ENCODE measurements around the gene KIAA0513.
"Not testable (repeated sequence)": the region's sequence is repeated elsewhere in the genome, so short reads cannot be mapped to it uniquely, and the experiment has no call there.

Gene KIAA0513

GRCh38 chr16:85112364-85112763 is 84.8 kb downstream of the KIAA0513 start, which contains the start of gene CIBAR2:
CIBAR2 (minus strand) TSS chr16:85112472; CDS start chr16:85112352, 120 bp downstream.
- no peak for DNase-seq (ENCODE audit: low read depth in 2 of 2)

GRCh38 chr16:85113168-85113733 is 85.7 kb downstream of the KIAA0513 start:
- no peak for DNase-seq (ENCODE audit: low read depth in 2 of 2)

- DNase-seq (ENCODE audit: low read depth in 2 of 2), result no peak
Measured at GRCh38 chr16:85113913-85114312, 86.3 kb downstream of the KIAA0513 start.

- peak; percentile 83 to 90 for DNase-seq (ENCODE audit: low read depth in 2 of 2)
Measured at GRCh38 chr16:85114909-85115567, 87.4 kb downstream of the KIAA0513 start.

- no peak for DNase-seq (ENCODE audit: low read depth in 2 of 2)
Measured at GRCh38 chr16:85117418-85117817, 89.8 kb downstream of the KIAA0513 start.

GRCh38 chr16:85120006-85120340 is 92.4 kb downstream of the KIAA0513 start:
- DNase-seq (ENCODE audit: low read depth in 2 of 2), result no peak

- not testable (repeated sequence) for DNase-seq (ENCODE audit: low read depth in 2 of 2)
Measured at GRCh38 chr16:85123441-85123840, 95.8 kb downstream of the KIAA0513 start.

- no peak for DNase-seq (ENCODE audit: low read depth in 2 of 2)
Measured at GRCh38 chr16:85123891-85124635, 96.5 kb downstream of the KIAA0513 start.

DNA sequence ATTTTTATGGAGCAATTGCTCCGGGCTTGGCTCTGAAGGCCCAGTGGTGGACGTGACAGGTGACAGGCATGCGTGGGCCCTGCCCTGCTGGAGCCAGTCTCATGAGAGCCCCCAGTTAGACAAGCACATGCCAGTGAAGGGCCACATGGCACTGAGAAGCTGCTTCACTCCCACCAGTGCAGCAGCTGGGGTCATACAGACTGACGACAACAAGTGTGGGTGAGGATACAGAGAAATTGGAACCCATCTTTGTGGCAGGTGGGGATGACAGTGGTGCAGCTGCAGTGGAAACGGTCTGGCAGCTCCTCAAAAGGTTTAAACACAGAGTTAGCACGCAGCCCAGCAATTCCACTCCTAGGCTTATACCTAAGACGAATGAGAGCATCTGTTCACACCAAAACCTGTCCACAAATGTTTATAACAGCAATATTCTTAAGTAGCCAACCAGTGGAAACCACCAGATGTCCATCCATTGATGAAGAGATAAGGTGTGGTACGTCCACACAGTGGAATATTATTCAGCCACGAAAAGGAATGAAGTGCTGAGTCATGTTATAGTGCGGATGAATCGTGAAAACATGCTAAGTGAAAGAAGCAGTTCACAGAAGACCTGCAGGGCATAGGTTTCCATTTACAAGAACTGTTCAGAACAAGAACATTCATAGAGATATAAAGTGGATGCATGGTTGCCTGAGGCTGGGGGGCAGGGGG is 97.2 kb downstream of the KIAA0513 start:
- DNase-seq (ENCODE audit: low read depth in 2 of 2), result no peak

- no peak for DNase-seq (ENCODE audit: low read depth in 2 of 2)
Measured at GRCh38 chr16:85125570-85126393, 98.2 kb downstream of the KIAA0513 start.

- no peak for DNase-seq (ENCODE audit: low read depth in 2 of 2)
Measured at GRCh38 chr16:85126394-85126704, 98.8 kb downstream of the KIAA0513 start.

DNA sequence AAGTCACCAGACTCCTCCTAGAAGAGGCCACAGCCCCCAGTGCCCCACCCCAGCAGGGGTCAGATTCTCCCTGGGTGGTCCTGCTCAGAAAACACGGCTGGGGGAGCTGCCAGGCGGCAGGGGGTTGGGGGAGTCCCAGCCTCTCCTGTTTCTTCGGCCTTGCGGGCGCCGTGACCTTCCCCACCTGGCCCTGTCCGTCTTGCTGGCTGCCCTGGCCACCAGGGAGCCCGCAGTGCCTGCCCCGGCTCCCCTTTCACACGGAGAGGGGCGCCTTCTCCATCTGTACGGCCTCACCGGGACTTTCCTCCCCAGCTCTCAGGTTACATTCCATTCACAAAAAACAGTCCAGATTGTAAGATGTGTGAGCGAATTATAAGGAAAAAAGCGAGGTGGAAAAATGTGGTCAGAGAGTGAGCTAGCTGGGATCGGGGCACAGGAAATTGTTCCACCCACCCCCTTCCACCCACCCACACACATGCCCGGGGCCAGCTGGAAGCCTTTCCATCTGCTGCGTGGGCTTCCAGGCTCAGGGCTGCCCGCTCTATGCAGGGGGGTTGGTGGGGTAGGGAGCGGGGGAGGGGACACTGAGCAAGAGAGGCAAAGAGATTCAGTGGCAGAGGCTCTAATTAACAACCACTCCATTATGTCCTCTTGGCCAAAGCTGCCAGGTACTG is 99.2 kb downstream of the KIAA0513 start:
- peak in 1 of 2 donors; percentile 15 for DNase-seq (ENCODE audit: low read depth in 2 of 2)

- DNase-seq (ENCODE audit: low read depth in 2 of 2), result no peak
Measured at GRCh38 chr16:85127379-85127723, 99.8 kb downstream of the KIAA0513 start.

GRCh38 chr16:85128079-85128837 is 100.7 kb downstream of the KIAA0513 start:
- no peak for DNase-seq (ENCODE audit: low read depth in 2 of 2)

- DNase-seq (ENCODE audit: low read depth in 2 of 2), result no peak
Measured at GRCh38 chr16:85129876-85130704, 102.5 kb downstream of the KIAA0513 start.

DNA sequence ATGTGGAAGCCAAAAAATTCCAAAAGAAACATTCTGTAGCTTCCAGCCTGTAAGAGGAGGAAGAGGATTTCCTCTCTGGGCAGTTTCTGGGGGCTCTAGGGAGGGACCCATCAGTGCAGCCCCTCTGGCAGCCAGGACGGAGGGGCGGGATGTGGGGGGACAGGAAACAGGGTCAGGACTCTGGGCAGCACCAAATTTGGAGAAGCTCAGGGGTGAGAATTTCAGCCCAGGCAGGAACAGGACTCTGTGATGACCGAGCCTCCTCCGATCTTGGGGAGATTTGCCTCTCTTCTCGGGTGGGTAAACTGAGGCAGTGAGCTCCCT is 103.1 kb downstream of the KIAA0513 start:
- no peak for DNase-seq (ENCODE audit: low read depth in 2 of 2)

DNA sequence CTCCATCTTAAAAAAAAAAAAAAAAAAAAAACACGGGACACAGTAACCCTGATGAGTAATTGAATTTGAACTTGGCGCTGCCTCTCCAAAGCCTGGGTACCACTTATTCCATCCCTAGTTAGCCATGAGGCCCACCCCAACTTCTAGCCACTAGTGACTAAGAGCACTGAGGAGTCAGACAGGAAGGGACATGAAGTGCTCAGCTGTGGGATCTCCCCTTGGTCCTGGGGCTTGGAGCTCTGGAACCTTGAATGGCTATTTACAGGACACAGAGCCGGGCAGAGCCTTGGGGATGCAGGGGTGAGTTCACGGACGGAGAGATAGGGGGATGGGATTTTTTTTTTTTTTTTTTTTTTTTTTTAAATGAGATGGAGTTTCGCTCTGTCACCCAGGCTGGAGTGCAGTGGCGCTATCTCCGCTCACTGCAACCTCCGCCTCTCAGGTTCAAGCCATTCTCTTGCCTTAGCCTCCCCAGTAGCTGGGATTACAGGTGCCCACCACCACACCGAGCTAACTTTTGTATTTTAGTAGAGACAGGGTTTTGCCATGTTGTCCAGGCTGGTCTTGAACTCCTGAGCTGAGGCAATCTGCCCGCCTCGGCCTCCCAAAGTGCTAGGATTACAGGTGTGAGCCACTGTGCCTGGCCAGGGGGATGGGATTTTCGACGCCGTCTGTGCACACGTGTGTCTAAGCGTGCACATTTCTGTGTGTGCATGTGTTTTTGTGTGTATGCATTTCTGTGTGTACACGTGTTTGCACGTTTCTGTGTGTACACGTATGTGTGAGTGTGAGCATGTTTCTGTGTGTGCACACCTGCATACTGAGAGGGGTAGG is 105.1 kb downstream of the KIAA0513 start:
- DNase-seq (ENCODE audit: low read depth in 2 of 2), result no peak

- DNase-seq (ENCODE audit: low read depth in 2 of 2), result no peak
Measured at GRCh38 chr16:85133290-85133599, 105.7 kb downstream of the KIAA0513 start.
